ENCODE measurements around the gene RAB1A. TPM values are rescaled to one million over a fixed set of nuclear protein-coding genes. Genes with fewer than 3 reads are reported as not detected.

Gene RAB1A
- total and polyA plus RNA-seq, 10 of the 15 experiments (the other 5 are each of a cell fraction or from before 2014, with no cell fraction given) = 48.9 to 171 (median 83.4) TPM

DNA sequence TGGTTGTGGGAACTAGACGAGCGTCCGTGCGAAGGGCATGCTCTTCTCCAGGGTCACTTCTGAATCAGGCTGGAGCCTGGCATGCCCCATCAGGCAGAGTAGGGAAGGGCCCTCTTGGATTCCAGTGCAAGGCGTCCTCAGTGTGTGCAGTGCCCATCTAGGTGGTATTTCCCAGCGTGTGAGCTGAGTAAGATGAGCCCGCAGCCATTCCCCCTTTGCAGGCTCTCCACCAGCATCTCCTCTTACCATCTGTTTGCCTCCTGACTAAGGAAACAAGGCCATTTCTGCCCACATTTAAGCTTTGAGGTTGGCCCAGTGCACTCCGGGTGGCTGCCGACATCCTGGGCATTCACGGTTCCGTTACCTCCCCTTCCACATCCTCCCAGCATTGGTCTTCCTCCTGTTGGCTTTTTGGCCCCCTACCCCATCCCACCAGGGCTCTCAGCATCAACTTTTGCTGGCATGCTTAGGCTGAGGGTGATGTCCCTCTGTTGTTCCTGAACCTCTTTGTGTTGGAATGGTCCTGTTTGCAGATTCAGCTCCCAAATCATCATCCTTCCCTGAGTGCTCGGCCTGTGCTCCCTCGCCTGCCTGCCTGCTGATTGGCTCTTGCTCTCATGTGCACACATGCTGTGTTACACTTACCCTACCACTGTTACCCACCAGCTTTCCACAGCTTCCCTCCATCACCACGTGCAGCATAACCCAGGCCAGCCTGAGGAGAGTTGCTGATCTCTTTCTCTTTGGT is 61.9 kb downstream of the RAB1A start:
- no peak for FAIRE-seq
- ChIA-PET RAD21 (ENCODE audit: unreplicated experiment) (interaction anchor here (0.8 to 1.5 kb wide), 3 partner anchors 15 to 119 kb away, joined by 4 to 5 read pairs (median 5); partner anchors contain the start of gene RAB1A), SMC1A (ENCODE audit: uncharacterized antibody, unreplicated experiment) (interaction anchor here (0.6 to 1.7 kb wide), 5 partner anchors 14 to 119 kb away, joined by 3 to 5 read pairs (median 3); no protein-coding TSS in a partner anchor), POLR2A (interaction anchor here (0.6 to 0.8 kb wide), 2 partner anchors 46 to 53 kb away, joined by 3 read pairs; no protein-coding TSS in a partner anchor), CTCF (interaction anchor here (0.6 to 2.6 kb wide), 7 partner anchors 8 to 506 kb away, joined by 3 to 15 read pairs (median 4); partner anchors contain the start of gene RAB1A)
- Histone ChIP-seq H3K27me3 (replicated peaks in 1 of 2; ENCODE audit: control insufficient read depth in 2 of 2, insufficient read depth in 2 of 2, low read length in 1 of 2) (no peaks in the 10 kb centered on the region), H2AFZ (ENCODE audit: control insufficient read depth, low read depth, low read length) (no peak overlapping the region), H3K4me2 (ENCODE audit: control insufficient read depth, insufficient read depth) (no peak overlapping the region), H3K36me3 (ENCODE audit: control insufficient read depth in 2 of 2, insufficient read depth in 2 of 2, low read length in 1 of 2) (peaks cover 6 to 13% of the 10 kb centered on the region in 2 experiments; a peak in 3 of 4 replicates), H4K20me1 (ENCODE audit: control insufficient read depth, insufficient read depth) (no peaks in the 10 kb centered on the region), H3K4me1 (ENCODE audit: control insufficient read depth, insufficient read depth, low read length) (peaks cover 22% of the 10 kb centered on the region), H3K27ac (ENCODE audit: control insufficient read depth, insufficient read depth) (no peak overlapping the region), H3K4me3 (no peak overlapping the region), H3K9ac (ENCODE audit: control insufficient read depth, insufficient read depth, low read length) (no peak overlapping the region), H3K79me2 (ENCODE audit: control insufficient read depth, insufficient read depth, low read length) (no peaks in the 10 kb centered on the region; the same call in 1 of the 2 replicates), H3K9me3 (replicated peaks; ENCODE audit: control insufficient read depth, insufficient read depth, low read length) (no peaks in the 10 kb centered on the region)
- DNase-seq (ENCODE audit: low read depth, low spot score) = no peak
- BruUV-seq (replicated peaks) = no TSS peak
- intact Hi-C loops (cut with micrococcal nuclease; ENCODE audit: unreplicated experiment) = loop anchor here (10.0 kb wide), 1 partner anchor 367 kb away; the partner anchor contains the start of gene SPRED2
- 86% methylated on average over 14 of the region's 14 CpGs for WGBS (ENCODE audit: insufficient coverage, insufficient replicate concordance, low lambda C conversion rate, missing lambda C conversion rate)
- no peak for ATAC-seq
- in situ Hi-C loops (cut with MboI) = loop anchor here (10.0 kb wide), 1 partner anchor 97 kb away; no protein-coding TSS in a partner anchor
- TF ChIP-seq, protein P1, sequence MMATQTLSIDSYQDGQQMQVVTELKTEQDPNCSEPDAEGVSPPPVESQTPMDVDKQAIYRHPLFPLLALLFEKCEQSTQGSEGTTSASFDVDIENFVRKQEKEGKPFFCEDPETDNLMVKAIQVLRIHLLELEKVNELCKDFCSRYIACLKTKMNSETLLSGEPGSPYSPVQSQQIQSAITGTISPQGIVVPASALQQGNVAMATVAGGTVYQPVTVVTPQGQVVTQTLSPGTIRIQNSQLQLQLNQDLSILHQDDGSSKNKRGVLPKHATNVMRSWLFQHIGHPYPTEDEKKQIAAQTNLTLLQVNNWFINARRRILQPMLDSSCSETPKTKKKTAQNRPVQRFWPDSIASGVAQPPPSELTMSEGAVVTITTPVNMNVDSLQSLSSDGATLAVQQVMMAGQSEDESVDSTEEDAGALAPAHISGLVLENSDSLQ (IDR thresholded peaks at IDR 0.05) = no peak
- no peak for TF ChIP-seq KAT2A (conservative IDR thresholded peaks at IDR 0.05; ENCODE audit: control insufficient read depth, low read depth, low read length)
- TF ChIP-seq, protein P2, sequence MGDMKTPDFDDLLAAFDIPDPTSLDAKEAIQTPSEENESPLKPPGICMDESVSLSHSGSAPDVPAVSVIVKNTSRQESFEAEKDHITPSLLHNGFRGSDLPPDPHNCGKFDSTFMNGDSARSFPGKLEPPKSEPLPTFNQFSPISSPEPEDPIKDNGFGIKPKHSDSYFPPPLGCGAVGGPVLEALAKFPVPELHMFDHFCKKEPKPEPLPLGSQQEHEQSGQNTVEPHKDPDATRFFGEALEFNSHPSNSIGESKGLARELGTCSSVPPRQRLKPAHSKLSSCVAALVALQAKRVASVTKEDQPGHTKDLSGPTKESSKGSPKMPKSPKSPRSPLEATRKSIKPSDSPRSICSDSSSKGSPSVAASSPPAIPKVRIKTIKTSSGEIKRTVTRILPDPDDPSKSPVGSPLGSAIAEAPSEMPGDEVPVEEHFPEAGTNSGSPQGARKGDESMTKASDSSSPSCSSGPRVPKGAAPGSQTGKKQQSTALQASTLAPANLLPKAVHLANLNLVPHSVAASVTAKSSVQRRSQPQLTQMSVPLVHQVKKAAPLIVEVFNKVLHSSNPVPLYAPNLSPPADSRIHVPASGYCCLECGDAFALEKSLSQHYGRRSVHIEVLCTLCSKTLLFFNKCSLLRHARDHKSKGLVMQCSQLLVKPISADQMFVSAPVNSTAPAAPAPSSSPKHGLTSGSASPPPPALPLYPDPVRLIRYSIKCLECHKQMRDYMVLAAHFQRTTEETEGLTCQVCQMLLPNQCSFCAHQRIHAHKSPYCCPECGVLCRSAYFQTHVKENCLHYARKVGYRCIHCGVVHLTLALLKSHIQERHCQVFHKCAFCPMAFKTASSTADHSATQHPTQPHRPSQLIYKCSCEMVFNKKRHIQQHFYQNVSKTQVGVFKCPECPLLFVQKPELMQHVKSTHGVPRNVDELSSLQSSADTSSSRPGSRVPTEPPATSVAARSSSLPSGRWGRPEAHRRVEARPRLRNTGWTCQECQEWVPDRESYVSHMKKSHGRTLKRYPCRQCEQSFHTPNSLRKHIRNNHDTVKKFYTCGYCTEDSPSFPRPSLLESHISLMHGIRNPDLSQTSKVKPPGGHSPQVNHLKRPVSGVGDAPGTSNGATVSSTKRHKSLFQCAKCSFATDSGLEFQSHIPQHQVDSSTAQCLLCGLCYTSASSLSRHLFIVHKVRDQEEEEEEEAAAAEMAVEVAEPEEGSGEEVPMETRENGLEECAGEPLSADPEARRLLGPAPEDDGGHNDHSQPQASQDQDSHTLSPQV (IDR thresholded peaks at IDR 0.05) = no peak
- no peak for TF ChIP-seq ZNF24 (IDR thresholded peaks at IDR 0.05)
- no peak for TF ChIP-seq SRF (IDR thresholded peaks at IDR 0.05; ENCODE audit: low read depth in 2 of 2, low read length in 2 of 2)
- TF ChIP-seq, protein P3, sequence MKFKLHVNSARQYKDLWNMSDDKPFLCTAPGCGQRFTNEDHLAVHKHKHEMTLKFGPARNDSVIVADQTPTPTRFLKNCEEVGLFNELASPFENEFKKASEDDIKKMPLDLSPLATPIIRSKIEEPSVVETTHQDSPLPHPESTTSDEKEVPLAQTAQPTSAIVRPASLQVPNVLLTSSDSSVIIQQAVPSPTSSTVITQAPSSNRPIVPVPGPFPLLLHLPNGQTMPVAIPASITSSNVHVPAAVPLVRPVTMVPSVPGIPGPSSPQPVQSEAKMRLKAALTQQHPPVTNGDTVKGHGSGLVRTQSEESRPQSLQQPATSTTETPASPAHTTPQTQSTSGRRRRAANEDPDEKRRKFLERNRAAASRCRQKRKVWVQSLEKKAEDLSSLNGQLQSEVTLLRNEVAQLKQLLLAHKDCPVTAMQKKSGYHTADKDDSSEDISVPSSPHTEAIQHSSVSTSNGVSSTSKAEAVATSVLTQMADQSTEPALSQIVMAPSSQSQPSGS (IDR thresholded peaks at IDR 0.05; ENCODE audit: low read length) = no peak
- TF ChIP-seq KLF5 (IDR thresholded peaks at IDR 0.05; ENCODE audit: partially characterized antibody) = no peak
- 0 out of 2 replicates have a peak, but pooled peaks have one; percentile 24 for TF ChIP-seq POLR2AphosphoS2 (IDR thresholded peaks at IDR 0.05; ENCODE audit: low read depth, low read length)
- TF ChIP-seq POLR2AphosphoS5 (IDR thresholded peaks at IDR 0.05; ENCODE audit: low read length) = peak; percentile 34; the same call in 1 of the 2 replicates
- TF ChIP-seq, protein P4, sequence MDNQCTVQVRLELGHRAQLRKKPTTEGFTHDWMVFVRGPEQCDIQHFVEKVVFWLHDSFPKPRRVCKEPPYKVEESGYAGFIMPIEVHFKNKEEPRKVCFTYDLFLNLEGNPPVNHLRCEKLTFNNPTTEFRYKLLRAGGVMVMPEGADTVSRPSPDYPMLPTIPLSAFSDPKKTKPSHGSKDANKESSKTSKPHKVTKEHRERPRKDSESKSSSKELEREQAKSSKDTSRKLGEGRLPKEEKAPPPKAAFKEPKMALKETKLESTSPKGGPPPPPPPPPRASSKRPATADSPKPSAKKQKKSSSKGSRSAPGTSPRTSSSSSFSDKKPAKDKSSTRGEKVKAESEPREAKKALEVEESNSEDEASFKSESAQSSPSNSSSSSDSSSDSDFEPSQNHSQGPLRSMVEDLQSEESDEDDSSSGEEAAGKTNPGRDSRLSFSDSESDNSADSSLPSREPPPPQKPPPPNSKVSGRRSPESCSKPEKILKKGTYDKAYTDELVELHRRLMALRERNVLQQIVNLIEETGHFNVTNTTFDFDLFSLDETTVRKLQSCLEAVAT (IDR thresholded peaks at IDR 0.05) = no peak
- no peak for TF ChIP-seq SUZ12 (IDR thresholded peaks at IDR 0.05; ENCODE audit: unreplicated experiment)
- TF ChIP-seq NR2C1 (IDR thresholded peaks at IDR 0.05) = no peak

Measured in GM12878 (cell line).